WTC11 (cell line): ENCODE data around the gene NRG2. TPM values are rescaled to one million over a fixed set of nuclear protein-coding genes. Genes with fewer than 3 reads are reported as not detected.

Source experiments
- ATAC-seq: fragments of 200-7000 bp; cut with Tn5 transposase; 2 replicates; pipeline ENCODE4 v1.10.0; 2021; ENCODE audit warnings: mild to moderate bottlenecking, moderate library complexity
- CTCF ChIA-PET: fragments of 300-600 bp; sonication (Branson Sonifier 250); formaldehyde crosslinking; loops from one replicate; lab custom pipeline; 2021; ENCODE audit warnings: antibody characterized with exemption; lab: Charles Lee
- POLR2A ChIA-PET: fragments of 350-600 bp; sonication (Branson Sonifier 250); formaldehyde crosslinking; loops from one replicate; lab custom pipeline; 2021; ENCODE audit warnings: antibody characterized with exemption; lab: Charles Lee
- DNase-seq: peaks from one replicate; pipeline ENCODE4 v3.0.0; 2021; ENCODE audit warnings: low spot score
- H3K27ac Mint-ChIP-seq: 2 replicates; pipeline ENCODE4 v1.8.0; 2021; ENCODE audit warnings: mixed read lengths
- H3K27me3 Mint-ChIP-seq: 2 replicates; pipeline ENCODE4 v1.8.0; 2021; ENCODE audit warnings: low read depth, mild to moderate bottlenecking, moderate library complexity, mixed read lengths
- H3K36me3 Mint-ChIP-seq: 2 replicates; pipeline ENCODE4 v1.8.0; 2021; ENCODE audit warnings: mixed read lengths
- H3K4me1 Mint-ChIP-seq: 2 replicates; pipeline ENCODE4 v1.8.0; 2022; ENCODE audit warnings: mixed read lengths
- H3K4me3 Mint-ChIP-seq: 2 replicates; pipeline ENCODE4 v1.8.0; 2021; ENCODE audit warnings: mild to moderate bottlenecking, moderate library complexity, mixed read lengths
- H3K9me3 Mint-ChIP-seq: 2 replicates; pipeline ENCODE4 v1.8.0; 2021; ENCODE audit warnings: mixed read lengths
- ATF1 ChIP-seq: sonication (generic); formaldehyde crosslinking; IDR thresholded peaks from 2 replicates; pipeline ENCODE4 v1.8.1; 2023; ENCODE audit warnings: mild to moderate bottlenecking, moderate library complexity, missing genetic modification reagents
- ATF6 ChIP-seq: sonication (generic); formaldehyde crosslinking; IDR thresholded peaks from 2 replicates; pipeline ENCODE4 v1.8.1; 2023; ENCODE audit warnings: mild to moderate bottlenecking, missing genetic modification reagents
- ELF4 ChIP-seq: sonication (generic); formaldehyde crosslinking; IDR thresholded peaks from 2 replicates; pipeline ENCODE4 v1.8.1; 2022; ENCODE audit warnings: low read depth, mild to moderate bottlenecking, moderate library complexity, missing genetic modification reagents
- EMX1 ChIP-seq: fragments of 250-450 bp; sonication (Bioruptor Pico); IDR thresholded peaks from 2 replicates; pipeline ENCODE4 v1.8.0; 2021; ENCODE audit warnings: mild to moderate bottlenecking
- ERG ChIP-seq: fragments of 250-450 bp; sonication (Bioruptor Pico); IDR thresholded peaks from 2 replicates; pipeline ENCODE4 v1.8.0; 2021; ENCODE audit warnings: mild to moderate bottlenecking
- GABPB1 ChIP-seq: sonication (generic); formaldehyde crosslinking; IDR thresholded peaks from 2 replicates; pipeline ENCODE4 v1.8.1; 2023; ENCODE audit warnings: mild to moderate bottlenecking, missing genetic modification reagents
- NFATC4 ChIP-seq: fragments of 250-450 bp; sonication (Bioruptor Pico); IDR thresholded peaks from 2 replicates; pipeline ENCODE4 v1.9.0; 2021; ENCODE audit warnings: mild to moderate bottlenecking
- NFE2L1 ChIP-seq: sonication (generic); formaldehyde crosslinking; IDR thresholded peaks from 2 replicates; pipeline ENCODE4 v1.8.1; 2023; ENCODE audit warnings: missing genetic modification reagents
- NFYB ChIP-seq: sonication (generic); formaldehyde crosslinking; conservative IDR thresholded peaks from 2 replicates; pipeline ENCODE4 v1.8.0; 2022; ENCODE audit warnings: low read depth, missing genetic modification reagents
- RELA ChIP-seq: sonication (generic); formaldehyde crosslinking; IDR thresholded peaks from 2 replicates; pipeline ENCODE4 v1.8.1; 2022; ENCODE audit warnings: missing genetic modification reagents, mild to moderate bottlenecking, borderline replicate concordance
- TEAD4 ChIP-seq: sonication (generic); formaldehyde crosslinking; IDR thresholded peaks from 2 replicates; pipeline ENCODE4 v1.8.0; 2022; ENCODE audit warnings: mild to moderate bottlenecking, missing genetic modification reagents
- ZBTB21 ChIP-seq: sonication (generic); formaldehyde crosslinking; IDR thresholded peaks from 2 replicates; pipeline ENCODE4 v1.8.1; 2023; ENCODE audit warnings: mild to moderate bottlenecking, missing genetic modification reagents, borderline replicate concordance
- ZNF232 ChIP-seq: sonication (generic); formaldehyde crosslinking; IDR thresholded peaks from 2 replicates; pipeline ENCODE4 v1.8.0; 2022; ENCODE audit warnings: mild to moderate bottlenecking, missing genetic modification reagents
- ZNF263 ChIP-seq: sonication (generic); formaldehyde crosslinking; IDR thresholded peaks from 2 replicates; pipeline ENCODE4 v1.8.1; 2022; ENCODE audit warnings: low read depth, mild to moderate bottlenecking, moderate library complexity, missing genetic modification reagents
- total RNA-seq: library from RNA; stranded (reverse); gene quantifications from 3 replicates; pipeline ENCODE4 v1.2.3, GENCODE V29; 2021
- TF ChIP-seq, protein P1 (sequence below): sonication (generic); formaldehyde crosslinking; IDR thresholded peaks from 2 replicates; pipeline ENCODE4 v1.8.1; 2023; ENCODE audit warnings: mild to moderate bottlenecking, missing genetic modification reagents, borderline replicate concordance
- TF ChIP-seq, protein P2 (sequence below): sonication (generic); formaldehyde crosslinking; IDR thresholded peaks from 2 replicates; pipeline ENCODE4 v1.8.1; 2023; ENCODE audit warnings: mild to moderate bottlenecking, missing genetic modification reagents, moderate library complexity

The NRG2 gene
- total RNA-seq, 1 experiment from 2014 or later: 0.44 TPM

DNA sequence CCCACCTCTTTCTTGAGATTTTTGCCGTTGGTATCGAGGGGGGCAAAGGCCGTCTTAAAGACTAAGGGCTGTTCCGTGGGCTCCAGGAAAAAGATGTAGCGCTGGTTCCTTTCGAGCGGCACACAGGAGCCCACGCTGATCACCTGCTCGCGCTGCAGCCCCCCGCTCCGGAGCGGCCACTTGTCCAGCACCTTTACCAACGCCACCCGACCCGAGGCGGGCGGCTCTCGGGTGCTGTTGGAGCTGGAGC lies 781 bp downstream of the NRG2 start (continued):
- TF ChIP-seq EMX1 (CRISPR knock-in tag) (no peak), TEAD4 (CRISPR knock-in tag) (no peak)

DNA sequence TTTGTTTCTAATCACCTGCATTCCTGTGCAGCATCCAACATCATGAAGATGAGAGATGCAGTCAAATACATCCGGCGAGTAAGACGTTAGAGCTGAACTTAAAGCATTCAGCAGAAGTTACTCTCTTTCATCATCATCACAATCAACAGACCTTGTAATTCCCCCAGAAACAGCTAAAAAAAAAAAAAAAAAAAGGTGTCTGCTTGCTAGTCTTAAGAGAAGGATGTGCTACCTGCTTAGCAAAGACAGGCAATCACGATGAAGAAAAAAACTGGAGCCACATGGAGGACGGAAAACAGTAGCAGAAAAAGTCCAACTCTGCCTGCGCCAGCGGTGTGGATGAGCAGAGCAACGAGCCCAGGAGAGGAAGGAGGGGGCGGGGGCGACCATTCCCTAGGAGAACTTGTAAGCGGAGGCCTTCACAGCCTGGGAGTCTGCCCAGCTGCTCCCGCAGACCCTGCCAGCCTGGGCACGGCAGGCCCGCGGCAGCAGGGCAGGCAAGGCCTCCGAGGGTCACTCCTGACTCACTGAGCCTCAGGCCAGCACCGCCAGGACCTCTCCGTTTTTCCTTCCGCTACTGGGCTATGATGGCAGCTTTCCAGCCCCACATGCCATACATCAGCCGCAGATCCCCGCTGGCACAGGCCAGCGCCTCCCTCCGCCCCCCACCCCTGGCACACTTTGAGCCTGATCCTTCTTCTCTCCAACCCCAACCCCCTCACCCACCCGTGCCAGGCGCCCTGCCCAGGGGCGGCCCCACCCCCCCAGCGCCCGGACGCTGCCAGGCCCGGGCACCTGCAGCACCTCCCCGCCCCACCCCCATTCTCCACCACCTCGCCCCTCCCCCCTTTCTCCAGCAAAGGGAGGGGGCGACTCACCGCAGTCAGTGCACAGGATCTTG lies 1.4 kb downstream of the NRG2 start:
- Mint-ChIP-seq H3K27me3 (peaks cover 89% of the 10 kb centered on the region), H3K4me1 (peaks cover 28% of the 10 kb centered on the region), H3K27ac (no peak overlapping the region), H3K4me3 (peak overlapping the region; percentile 65), H3K36me3 (no peaks in the 10 kb centered on the region), H3K9me3 (no peaks in the 10 kb centered on the region)
- CTCF ChIA-PET: interaction anchor here (0.5 to 3.3 kb wide), 8 partner anchors 12 to 414 kb away, joined by 3 to 25 read pairs (median 4); partner anchors contain the start of gene PURA
- ATAC-seq: no peak; the same call in 1 of the 2 replicates
- TF ChIP-seq RELA (CRISPR knock-in tag) (no peak), ZNF263 (CRISPR knock-in tag) (no peak), NFYB (CRISPR knock-in tag) (no peak), GABPB1 (CRISPR knock-in tag) (no peak), ZNF232 (CRISPR knock-in tag) (no peak), NFATC4 (CRISPR knock-in tag) (no peak), ERG (CRISPR knock-in tag) (no peak), ZBTB21 (CRISPR knock-in tag) (no peak), NFE2L1 (CRISPR knock-in tag) (no peak)
- TF ChIP-seq, protein P1, sequence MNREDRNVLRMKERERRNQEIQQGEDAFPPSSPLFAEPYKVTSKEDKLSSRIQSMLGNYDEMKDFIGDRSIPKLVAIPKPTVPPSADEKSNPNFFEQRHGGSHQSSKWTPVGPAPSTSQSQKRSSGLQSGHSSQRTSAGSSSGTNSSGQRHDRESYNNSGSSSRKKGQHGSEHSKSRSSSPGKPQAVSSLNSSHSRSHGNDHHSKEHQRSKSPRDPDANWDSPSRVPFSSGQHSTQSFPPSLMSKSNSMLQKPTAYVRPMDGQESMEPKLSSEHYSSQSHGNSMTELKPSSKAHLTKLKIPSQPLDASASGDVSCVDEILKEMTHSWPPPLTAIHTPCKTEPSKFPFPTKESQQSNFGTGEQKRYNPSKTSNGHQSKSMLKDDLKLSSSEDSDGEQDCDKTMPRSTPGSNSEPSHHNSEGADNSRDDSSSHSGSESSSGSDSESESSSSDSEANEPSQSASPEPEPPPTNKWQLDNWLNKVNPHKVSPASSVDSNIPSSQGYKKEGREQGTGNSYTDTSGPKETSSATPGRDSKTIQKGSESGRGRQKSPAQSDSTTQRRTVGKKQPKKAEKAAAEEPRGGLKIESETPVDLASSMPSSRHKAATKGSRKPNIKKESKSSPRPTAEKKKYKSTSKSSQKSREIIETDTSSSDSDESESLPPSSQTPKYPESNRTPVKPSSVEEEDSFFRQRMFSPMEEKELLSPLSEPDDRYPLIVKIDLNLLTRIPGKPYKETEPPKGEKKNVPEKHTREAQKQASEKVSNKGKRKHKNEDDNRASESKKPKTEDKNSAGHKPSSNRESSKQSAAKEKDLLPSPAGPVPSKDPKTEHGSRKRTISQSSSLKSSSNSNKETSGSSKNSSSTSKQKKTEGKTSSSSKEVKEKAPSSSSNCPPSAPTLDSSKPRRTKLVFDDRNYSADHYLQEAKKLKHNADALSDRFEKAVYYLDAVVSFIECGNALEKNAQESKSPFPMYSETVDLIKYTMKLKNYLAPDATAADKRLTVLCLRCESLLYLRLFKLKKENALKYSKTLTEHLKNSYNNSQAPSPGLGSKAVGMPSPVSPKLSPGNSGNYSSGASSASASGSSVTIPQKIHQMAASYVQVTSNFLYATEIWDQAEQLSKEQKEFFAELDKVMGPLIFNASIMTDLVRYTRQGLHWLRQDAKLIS (CRISPR knock-in tag): no peak
- POLR2A ChIA-PET: interaction anchor here (0.5 to 0.7 kb wide), 4 partner anchors 13 to 258 kb away, joined by 3 to 5 read pairs (median 4); partner anchors contain the start of gene PURA
- DNase-seq: peak; percentile 39

DNA sequence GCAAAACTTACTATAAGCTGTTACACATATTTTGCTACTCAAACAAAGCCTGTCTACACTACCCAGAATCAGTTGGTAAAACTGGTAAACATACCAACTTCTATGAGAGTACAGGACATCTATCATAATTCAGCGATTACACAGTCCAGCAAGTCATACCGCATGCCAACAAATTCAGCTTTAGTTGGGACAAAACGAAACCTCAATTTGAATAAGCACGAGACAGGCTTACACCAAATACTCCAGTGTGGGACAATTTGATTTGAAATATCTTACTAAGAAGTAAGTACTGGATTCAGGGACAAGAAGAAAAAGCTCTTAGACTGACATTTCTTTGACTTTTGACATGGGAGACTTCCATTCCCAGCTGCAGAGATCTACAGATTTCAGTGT lies 2.0 kb downstream of the NRG2 start:
- CTCF ChIA-PET: interaction anchor here (0.5 to 1.2 kb wide), 5 partner anchors 12 to 413 kb away, joined by 3 to 4 read pairs (median 3); partner anchors contain the start of gene PURA
- Mint-ChIP-seq H3K27ac (no peak overlapping the region), H3K27me3 (peaks cover 95% of the 10 kb centered on the region), H3K9me3 (no peaks in the 10 kb centered on the region), H3K4me1 (peaks cover 28% of the 10 kb centered on the region), H3K4me3 (peak overlapping the region; percentile 65), H3K36me3 (no peaks in the 10 kb centered on the region)
- TF ChIP-seq, protein P2, sequence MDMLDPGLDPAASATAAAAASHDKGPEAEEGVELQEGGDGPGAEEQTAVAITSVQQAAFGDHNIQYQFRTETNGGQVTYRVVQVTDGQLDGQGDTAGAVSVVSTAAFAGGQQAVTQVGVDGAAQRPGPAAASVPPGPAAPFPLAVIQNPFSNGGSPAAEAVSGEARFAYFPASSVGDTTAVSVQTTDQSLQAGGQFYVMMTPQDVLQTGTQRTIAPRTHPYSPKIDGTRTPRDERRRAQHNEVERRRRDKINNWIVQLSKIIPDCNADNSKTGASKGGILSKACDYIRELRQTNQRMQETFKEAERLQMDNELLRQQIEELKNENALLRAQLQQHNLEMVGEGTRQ (CRISPR knock-in tag): no peak
- no peak for TF ChIP-seq ATF1 (CRISPR knock-in tag)
- no peak for TF ChIP-seq ATF6 (CRISPR knock-in tag)
- TF ChIP-seq ZBTB21 (CRISPR knock-in tag): no peak
- no peak for TF ChIP-seq ELF4 (CRISPR knock-in tag)
- DNase-seq (no peak), ATAC-seq (no peak)
- POLR2A ChIA-PET: interaction anchor here (0.6 to 0.7 kb wide), 3 partner anchors 14 to 257 kb away, joined by 3 to 4 read pairs (median 3); partner anchors contain the start of gene PURA
